ENCODE measurements around the gene SCAANT1. TPM values are rescaled to one million over a fixed set of nuclear protein-coding genes. Genes with fewer than 3 reads are reported as not detected.

Gene SCAANT1
- polyA plus RNA-seq, 2 donors, result not detected

DNA sequence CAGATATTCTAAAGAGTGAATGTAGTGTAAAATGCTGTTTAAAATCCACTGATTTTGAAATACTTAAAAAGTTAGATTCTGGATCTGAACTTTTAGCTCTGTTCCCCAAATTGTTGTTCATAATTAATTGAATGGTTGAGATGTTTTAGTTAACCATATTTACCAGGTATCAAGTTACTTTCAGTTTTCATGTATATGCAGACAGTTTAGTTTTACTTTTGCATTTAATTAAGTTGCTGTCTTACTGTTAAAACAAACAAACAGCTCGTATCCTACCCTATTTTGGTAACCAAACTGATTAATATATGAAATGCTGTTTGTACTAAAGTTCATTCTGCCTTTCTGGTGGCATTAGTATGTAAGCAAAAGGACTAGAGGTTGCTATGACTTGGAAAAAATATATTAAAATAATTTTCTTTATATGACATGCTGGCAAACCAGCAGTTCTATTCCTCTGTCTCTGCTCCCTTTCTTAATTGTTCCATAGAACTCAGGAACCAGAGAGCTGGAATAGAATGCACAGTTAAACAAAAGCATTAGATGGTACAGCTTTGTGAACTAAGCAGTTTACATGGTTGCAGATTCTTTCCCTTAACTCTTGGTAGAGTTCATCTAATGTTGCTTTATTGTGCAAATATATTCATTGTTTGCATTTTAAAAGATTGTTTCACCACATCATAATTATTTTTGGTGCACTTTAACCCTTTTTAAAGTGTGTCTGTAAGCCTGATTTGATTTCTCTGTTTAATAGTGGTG lies 39.5 kb upstream of the SCAANT1 start:
- H3K36me3 ChIP-seq (ENCODE audit: control insufficient read depth in 2 of 2, insufficient read depth in 2 of 2, low read length in 1 of 2), result peaks cover 0 to 5% of the 10 kb centered on the region in 2 donors
- no peak overlapping the region for H3K4me3 ChIP-seq (ENCODE audit: low read depth in 1 of 2, low read length in 2 of 2)
- H3K27ac ChIP-seq (ENCODE audit: low read depth in 2 of 2, low read length in 1 of 2), result no peak overlapping the region
- no peaks in the 10 kb centered on the region for H3K27me3 ChIP-seq (ENCODE audit: control insufficient read depth in 1 of 2, insufficient read depth in 2 of 2, low read length in 2 of 2)
- no peaks in the 10 kb centered on the region for H3K9me3 ChIP-seq (ENCODE audit: control insufficient read depth in 2 of 2, insufficient read depth in 1 of 2, low read depth in 1 of 2, low read length in 1 of 2)
- H3K4me1 ChIP-seq (ENCODE audit: control insufficient read depth in 2 of 2, insufficient read depth in 2 of 2, low read length in 1 of 2), result peaks cover 0 to 3% of the 10 kb centered on the region in 2 donors
- WGBS, 2 donors, result 21 to 23% methylated on average over 1 of the region's 1 CpG

DNA sequence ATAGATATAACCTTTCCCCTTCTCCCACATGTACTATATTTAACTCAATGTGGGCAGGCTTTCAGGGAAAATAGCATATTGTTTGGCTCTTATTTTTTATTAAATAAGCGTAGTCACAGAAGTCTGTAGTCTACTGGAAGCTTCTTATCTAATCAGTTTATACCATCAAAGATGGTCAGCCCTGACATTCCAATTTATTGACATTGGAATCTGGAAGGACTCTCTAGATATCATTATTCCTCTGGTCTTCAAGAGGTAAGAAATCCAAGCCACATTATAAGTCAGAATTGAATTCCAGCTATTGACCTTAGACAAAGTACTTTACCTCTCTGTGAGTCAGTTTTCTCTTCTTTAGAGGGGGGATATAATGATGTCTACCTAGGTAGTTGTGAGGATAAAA lies 38.5 kb upstream of the SCAANT1 start:
- WGBS, 2 donors, result 72 to 95% methylated on average over 1 of the region's 1 CpG
- Histone ChIP-seq H3K36me3 (ENCODE audit: control insufficient read depth in 2 of 2, insufficient read depth in 2 of 2, low read length in 1 of 2) (peaks cover 0 to 6% of the 10 kb centered on the region in 2 donors), H3K4me1 (ENCODE audit: control insufficient read depth in 2 of 2, insufficient read depth in 2 of 2, low read length in 1 of 2) (peaks cover 1 to 3% of the 10 kb centered on the region in 2 donors), H3K9me3 (ENCODE audit: control insufficient read depth in 2 of 2, insufficient read depth in 1 of 2, low read depth in 1 of 2, low read length in 1 of 2) (no peaks in the 10 kb centered on the region), H3K27ac (ENCODE audit: low read depth in 2 of 2, low read length in 1 of 2) (no peak overlapping the region), H3K27me3 (ENCODE audit: control insufficient read depth in 1 of 2, insufficient read depth in 2 of 2, low read length in 2 of 2) (no peaks in the 10 kb centered on the region), H3K4me3 (ENCODE audit: low read depth in 1 of 2, low read length in 2 of 2) (no peak overlapping the region)

DNA sequence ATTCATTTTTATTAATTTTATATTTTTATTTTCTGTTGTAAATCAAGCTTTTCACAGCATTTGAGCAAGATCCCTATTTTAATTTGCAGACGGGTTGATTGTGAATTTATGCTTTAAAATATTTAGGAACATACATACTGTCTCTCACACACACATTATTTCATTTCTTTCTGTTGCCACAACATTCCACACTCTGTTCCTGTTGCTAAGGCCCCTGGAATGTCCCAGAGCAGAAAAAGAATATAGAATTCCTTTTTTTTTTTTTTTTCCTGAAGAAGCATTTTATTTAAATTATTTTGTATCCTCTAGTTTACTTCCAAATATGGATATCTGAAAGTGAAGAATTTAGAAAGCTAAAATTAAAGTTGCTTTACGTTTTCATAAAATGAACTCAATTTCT lies 36.8 kb upstream of the SCAANT1 start:
- peaks cover under 1 to 4% of the 10 kb centered on the region in 2 donors for H3K4me1 ChIP-seq (ENCODE audit: control insufficient read depth in 2 of 2, insufficient read depth in 2 of 2, low read length in 1 of 2)
- WGBS, 2 donors, result 64 to 76% methylated on average over 2 of the region's 2 CpGs

DNA sequence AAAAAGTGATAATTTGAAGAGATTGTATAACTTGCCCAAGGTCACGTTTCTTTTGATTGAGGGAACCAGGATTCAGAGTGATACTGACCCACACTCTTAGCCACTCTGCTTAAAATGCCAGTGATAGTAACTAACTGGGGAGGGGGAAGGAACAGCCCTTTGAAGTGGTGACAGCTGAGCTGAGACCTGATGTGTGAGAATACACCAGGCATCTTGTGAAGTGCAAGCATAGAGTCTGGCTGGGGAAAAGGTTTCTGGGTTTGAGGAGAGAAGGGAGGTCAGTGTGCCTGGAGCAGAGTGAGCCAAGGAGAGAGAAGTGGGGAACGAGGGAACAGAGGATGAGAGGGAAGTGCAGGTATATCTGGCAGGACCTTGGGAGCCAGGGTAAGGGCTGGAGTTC lies 35.4 kb upstream of the SCAANT1 start:
- Histone ChIP-seq H3K36me3 (ENCODE audit: control insufficient read depth in 2 of 2, insufficient read depth in 2 of 2, low read length in 1 of 2) (peaks cover 0 to 6% of the 10 kb centered on the region in 2 donors), H3K9me3 (ENCODE audit: control insufficient read depth in 2 of 2, insufficient read depth in 1 of 2, low read depth in 1 of 2, low read length in 1 of 2) (no peaks in the 10 kb centered on the region), H3K4me3 (ENCODE audit: low read depth in 1 of 2, low read length in 2 of 2) (no peak overlapping the region), H3K4me1 (ENCODE audit: control insufficient read depth in 2 of 2, insufficient read depth in 2 of 2, low read length in 1 of 2) (peaks cover 0 to 4% of the 10 kb centered on the region in 2 donors), H3K27me3 (ENCODE audit: control insufficient read depth in 1 of 2, insufficient read depth in 2 of 2, low read length in 2 of 2) (no peaks in the 10 kb centered on the region), H3K27ac (ENCODE audit: low read depth in 2 of 2, low read length in 1 of 2) (no peak overlapping the region)
- 76 to 83% methylated on average over 2 of the region's 2 CpGs for WGBS, 2 donors

More for the DNA sequence above, 36.8 kb upstream of the SCAANT1 start:
- Histone ChIP-seq H3K9me3 (ENCODE audit: control insufficient read depth in 2 of 2, insufficient read depth in 1 of 2, low read depth in 1 of 2, low read length in 1 of 2) (no peaks in the 10 kb centered on the region), H3K4me3 (ENCODE audit: low read depth in 1 of 2, low read length in 2 of 2) (no peak overlapping the region), H3K27me3 (ENCODE audit: control insufficient read depth in 1 of 2, insufficient read depth in 2 of 2, low read length in 2 of 2) (no peaks in the 10 kb centered on the region), H3K36me3 (ENCODE audit: control insufficient read depth in 2 of 2, insufficient read depth in 2 of 2, low read length in 1 of 2) (peaks cover 0 to 6% of the 10 kb centered on the region in 2 donors), H3K27ac (ENCODE audit: low read depth in 2 of 2, low read length in 1 of 2) (no peak overlapping the region)

DNA sequence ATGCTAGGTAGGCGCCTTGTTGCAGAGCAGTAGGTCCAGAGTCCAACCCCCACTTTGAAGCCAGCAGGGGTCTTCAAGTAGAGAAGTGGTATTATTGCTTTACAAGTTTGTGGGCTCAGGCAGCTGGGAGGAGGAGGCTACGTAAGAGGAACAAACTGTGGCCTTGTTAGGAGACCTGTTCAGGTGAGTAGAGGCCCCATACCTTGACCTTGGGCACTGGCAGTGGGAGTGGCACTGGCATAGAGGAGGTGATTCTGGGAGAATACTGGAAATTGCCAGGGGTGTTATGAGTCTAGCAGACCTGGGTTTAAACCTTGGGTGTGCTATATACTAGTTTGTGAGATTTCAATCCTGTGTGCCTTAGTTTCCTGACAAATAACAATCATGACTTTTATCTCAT lies 34.6 kb upstream of the SCAANT1 start:
- Histone ChIP-seq H3K27ac (ENCODE audit: low read depth in 2 of 2, low read length in 1 of 2) (no peak overlapping the region), H3K9me3 (ENCODE audit: control insufficient read depth in 2 of 2, insufficient read depth in 1 of 2, low read depth in 1 of 2, low read length in 1 of 2) (no peaks in the 10 kb centered on the region), H3K4me1 (ENCODE audit: control insufficient read depth in 2 of 2, insufficient read depth in 2 of 2, low read length in 1 of 2) (peaks cover 0 to 4% of the 10 kb centered on the region in 2 donors), H3K36me3 (ENCODE audit: control insufficient read depth in 2 of 2, insufficient read depth in 2 of 2, low read length in 1 of 2) (peaks cover 2 to 6% of the 10 kb centered on the region in 2 donors), H3K27me3 (ENCODE audit: control insufficient read depth in 1 of 2, insufficient read depth in 2 of 2, low read length in 2 of 2) (no peaks in the 10 kb centered on the region), H3K4me3 (ENCODE audit: low read depth in 1 of 2, low read length in 2 of 2) (no peak overlapping the region)
- WGBS, 2 donors, result 91 to 99% methylated on average over 2 of the region's 2 CpGs

DNA sequence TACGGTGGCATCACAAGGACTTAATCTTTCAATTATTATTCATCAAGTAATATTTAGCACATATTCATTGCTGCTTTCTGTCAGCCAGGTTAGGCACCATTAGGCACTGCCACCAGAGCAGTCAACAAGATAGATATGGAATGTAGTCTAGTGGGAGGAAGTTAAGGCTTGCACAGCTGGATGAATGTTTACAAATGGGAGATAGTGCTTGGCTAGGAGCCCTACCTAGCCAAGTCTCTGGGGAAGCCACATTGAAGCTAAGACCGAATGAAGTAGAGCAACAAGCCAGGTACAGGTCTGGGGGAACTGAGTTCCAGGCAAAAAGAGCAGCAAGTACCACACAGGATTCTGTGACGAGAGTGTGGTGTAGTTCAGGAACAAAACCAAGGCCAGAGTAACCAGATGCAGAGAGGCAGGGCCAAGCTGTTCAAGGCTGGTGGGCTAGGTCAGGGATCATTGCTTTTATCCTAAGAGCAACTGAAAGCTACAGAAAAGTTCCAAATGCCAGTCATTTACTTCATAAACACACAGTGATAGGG lies 33.4 kb upstream of the SCAANT1 start:
- Histone ChIP-seq H3K4me1 (ENCODE audit: control insufficient read depth in 2 of 2, insufficient read depth in 2 of 2, low read length in 1 of 2) (peaks cover 0 to 4% of the 10 kb centered on the region in 2 donors), H3K9me3 (ENCODE audit: control insufficient read depth in 2 of 2, insufficient read depth in 1 of 2, low read depth in 1 of 2, low read length in 1 of 2) (no peaks in the 10 kb centered on the region), H3K36me3 (ENCODE audit: control insufficient read depth in 2 of 2, insufficient read depth in 2 of 2, low read length in 1 of 2) (peaks cover 2 to 6% of the 10 kb centered on the region in 2 donors), H3K27me3 (ENCODE audit: control insufficient read depth in 1 of 2, insufficient read depth in 2 of 2, low read length in 2 of 2) (no peaks in the 10 kb centered on the region), H3K27ac (ENCODE audit: low read depth in 2 of 2, low read length in 1 of 2) (no peak overlapping the region), H3K4me3 (ENCODE audit: low read depth in 1 of 2, low read length in 2 of 2) (no peak overlapping the region)
- 68 to 82% methylated on average over 3 of the region's 3 CpGs for WGBS, 2 donors

DNA sequence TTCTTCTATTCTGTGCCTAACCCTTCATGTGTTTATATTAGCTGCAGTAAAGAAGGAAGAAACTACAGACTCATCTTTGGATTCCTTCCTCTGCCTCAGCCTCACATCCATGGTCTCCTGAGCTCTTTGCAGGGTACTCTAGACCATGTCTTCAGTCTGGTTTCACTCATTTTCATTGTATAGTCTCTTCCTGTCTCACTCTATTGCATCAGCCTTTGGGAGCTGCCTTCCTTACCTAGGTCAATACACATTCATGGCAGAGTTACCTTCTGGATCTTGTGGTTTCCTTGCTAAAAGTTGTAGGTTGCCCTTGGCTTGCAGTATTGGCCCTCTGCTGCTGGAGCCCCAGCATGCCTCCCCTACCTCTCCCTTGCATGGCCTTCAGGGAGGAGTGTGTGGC lies 31.5 kb upstream of the SCAANT1 start:
- peaks cover 2 to 8% of the 10 kb centered on the region in 2 donors for H3K36me3 ChIP-seq (ENCODE audit: control insufficient read depth in 2 of 2, insufficient read depth in 2 of 2, low read length in 1 of 2)
- H3K9me3 ChIP-seq (ENCODE audit: control insufficient read depth in 2 of 2, insufficient read depth in 1 of 2, low read depth in 1 of 2, low read length in 1 of 2), result no peaks in the 10 kb centered on the region
- no peaks in the 10 kb centered on the region for H3K27me3 ChIP-seq (ENCODE audit: control insufficient read depth in 1 of 2, insufficient read depth in 2 of 2, low read length in 2 of 2)
- H3K4me3 ChIP-seq (ENCODE audit: low read depth in 1 of 2, low read length in 2 of 2), result no peak overlapping the region
- peaks cover 0 to 8% of the 10 kb centered on the region in 2 donors for H3K4me1 ChIP-seq (ENCODE audit: control insufficient read depth in 2 of 2, insufficient read depth in 2 of 2, low read length in 1 of 2)
- no peak overlapping the region for H3K27ac ChIP-seq (ENCODE audit: low read depth in 2 of 2, low read length in 1 of 2)

DNA sequence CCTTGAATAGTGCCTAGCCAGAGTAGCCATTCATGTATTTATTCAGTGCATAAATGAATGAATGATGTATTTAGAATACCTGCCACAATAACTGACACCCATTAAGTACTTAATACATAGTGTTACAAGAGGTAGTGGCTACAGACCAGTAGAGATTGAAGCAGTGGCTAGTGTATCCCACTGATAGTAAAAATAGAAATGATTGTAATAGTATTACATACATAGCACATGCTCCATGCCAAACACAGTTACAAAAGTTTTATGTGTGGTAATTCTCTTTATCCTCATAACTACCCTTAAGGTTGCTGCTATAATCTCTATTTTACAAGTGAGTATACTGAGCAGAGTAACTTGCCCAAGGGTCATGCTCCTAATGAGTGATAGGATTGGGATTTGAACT lies 30.3 kb upstream of the SCAANT1 start:
- Histone ChIP-seq H3K27ac (ENCODE audit: low read depth in 2 of 2, low read length in 1 of 2) (no peak overlapping the region), H3K36me3 (ENCODE audit: control insufficient read depth in 2 of 2, insufficient read depth in 2 of 2, low read length in 1 of 2) (peaks cover 2 to 4% of the 10 kb centered on the region in 2 donors), H3K9me3 (ENCODE audit: control insufficient read depth in 2 of 2, insufficient read depth in 1 of 2, low read depth in 1 of 2, low read length in 1 of 2) (no peaks in the 10 kb centered on the region), H3K27me3 (ENCODE audit: control insufficient read depth in 1 of 2, insufficient read depth in 2 of 2, low read length in 2 of 2) (no peaks in the 10 kb centered on the region), H3K4me3 (ENCODE audit: low read depth in 1 of 2, low read length in 2 of 2) (no peak overlapping the region), H3K4me1 (ENCODE audit: control insufficient read depth in 2 of 2, insufficient read depth in 2 of 2, low read length in 1 of 2) (peaks cover 0 to 8% of the 10 kb centered on the region in 2 donors)

DNA sequence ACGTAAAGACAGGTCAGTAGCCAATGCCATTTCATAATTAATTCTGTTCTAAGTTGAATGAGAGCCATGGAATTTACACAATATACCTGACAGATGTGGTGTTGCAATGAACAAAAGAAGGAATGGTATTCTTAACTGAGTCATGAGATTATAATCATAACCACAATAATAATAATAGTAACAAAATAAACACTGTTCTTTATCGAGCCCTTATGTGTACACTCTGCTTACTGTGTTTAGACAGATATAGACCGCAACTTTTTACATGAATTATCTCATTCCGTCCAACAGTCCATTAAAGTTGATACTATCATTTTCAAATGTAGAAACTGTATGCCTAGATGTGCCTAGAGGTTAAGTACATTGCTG lies 28.2 kb upstream of the SCAANT1 start:
- H3K4me3 ChIP-seq (ENCODE audit: low read depth in 1 of 2, low read length in 2 of 2), result no peak overlapping the region
- H3K27ac ChIP-seq (ENCODE audit: low read depth in 2 of 2, low read length in 1 of 2), result no peak overlapping the region
- WGBS, 2 donors, result 57 to 60% methylated on average over 4 of the region's 4 CpGs
- no peaks in the 10 kb centered on the region for H3K27me3 ChIP-seq (ENCODE audit: control insufficient read depth in 1 of 2, insufficient read depth in 2 of 2, low read length in 2 of 2)
- H3K9me3 ChIP-seq (ENCODE audit: control insufficient read depth in 2 of 2, insufficient read depth in 1 of 2, low read depth in 1 of 2, low read length in 1 of 2), result no peaks in the 10 kb centered on the region
- peaks cover 2% of the 10 kb centered on the region in 2 donors for H3K36me3 ChIP-seq (ENCODE audit: control insufficient read depth in 2 of 2, insufficient read depth in 2 of 2, low read length in 1 of 2)
- H3K4me1 ChIP-seq (ENCODE audit: control insufficient read depth in 2 of 2, insufficient read depth in 2 of 2, low read length in 1 of 2), result peaks cover 0 to 3% of the 10 kb centered on the region in 2 donors
